HPDE6-E6E7 (cell line): Measurements from ENCODE around the gene DRGX.

Source experiments
- DNase-seq: peaks from one replicate; pipeline ENCODE4 v3.0.0; 2011; ENCODE audit warnings: missing footprints; ENCODE audit errors: extremely low spot score

DRGX gene

GRCh38 chr10:49347342-49347741, 48.5 kb downstream of the DRGX start:
- no peak for DNase-seq

GRCh38 chr10:49344840-49345239, 51.0 kb downstream of the DRGX start:
- no peak for DNase-seq

GRCh38 chr10:49338604-49339003, 57.3 kb downstream of the DRGX start:
- no peak for DNase-seq

- no peak for DNase-seq
These were observed 60.4 kb downstream of the DRGX start for GRCh38 chr10:49335364-49335972.

GRCh38 chr10:49334964-49335363, 60.9 kb downstream of the DRGX start:
- DNase-seq = no peak

- DNase-seq = no peak
These were observed 62.7 kb downstream of the DRGX start for GRCh38 chr10:49333192-49333591.

GRCh38 chr10:49332768-49333167, 63.1 kb downstream of the DRGX start:
- no peak for DNase-seq

- no peak for DNase-seq
These were observed 63.6 kb downstream of the DRGX start for GRCh38 chr10:49332333-49332732.

GRCh38 chr10:49331431-49331830, 64.5 kb downstream of the DRGX start:
- no peak for DNase-seq

GRCh38 chr10:49330127-49330665, 65.7 kb downstream of the DRGX start:
- DNase-seq = no peak

- DNase-seq = no peak
These were observed 66.8 kb downstream of the DRGX start for GRCh38 chr10:49329146-49329505.

GRCh38 chr10:49328401-49329145, 67.3 kb downstream of the DRGX start:
- DNase-seq = no peak

- DNase-seq = no peak
These were observed 68.7 kb downstream of the DRGX start for GRCh38 chr10:49327036-49327813.

- no peak for DNase-seq
These were observed 69.7 kb downstream of the DRGX start for GRCh38 chr10:49325916-49326783.

- DNase-seq = no peak
These were observed 70.6 kb downstream of the DRGX start for GRCh38 chr10:49325131-49325915.

- DNase-seq = no peak
These were observed 71.2 kb downstream of the DRGX start for GRCh38 chr10:49324711-49325110.

- no peak for DNase-seq
These were observed 72.0 kb downstream of the DRGX start for GRCh38 chr10:49323896-49324270.

- no peak for DNase-seq
These were observed 72.6 kb downstream of the DRGX start for GRCh38 chr10:49323171-49323895.

- no peak for DNase-seq
These were observed 73.3 kb downstream of the DRGX start for GRCh38 chr10:49322371-49323170.
